B cell (primary cell): ENCODE data around the gene BTBD18. TPM values are rescaled to one million over a fixed set of nuclear protein-coding genes. Genes with fewer than 3 reads are reported as not detected.

Source experiments
- ATAC-seq: fragments of 200-7000 bp; cut with Tn5 transposase; one replicate; pipeline ENCODE4 v1.10.0; 2021; ENCODE audit warnings: low read depth, mild to moderate bottlenecking, moderate number of reproducible peaks, moderate library complexity
- CTCF ChIA-PET: fragments of 350-600 bp; sonication (Branson Sonifier 250); formaldehyde crosslinking; loops from one replicate; lab custom pipeline; 2021; ENCODE audit warnings: antibody characterized with exemption, inconsistent platforms; lab: Charles Lee
- POLR2A ChIA-PET: fragments of 350-600 bp; sonication (Branson Sonifier 250); formaldehyde crosslinking; loops from one replicate; lab custom pipeline; 2021; ENCODE audit warnings: antibody characterized with exemption; lab: Charles Lee
- DNase-seq: peaks from one replicate; pipeline ENCODE4 v3.0.0; 2013
- H2AFZ ChIP-seq: 2 replicates; pipeline ENCODE4 v1.6.1; 2012; ENCODE audit warnings: mild to moderate bottlenecking, low read depth, low read length; ENCODE audit not compliant: insufficient read depth, poor library complexity, severe bottlenecking
- H3K27ac ChIP-seq, 2 donors: 1 replicate in 1 of 2; 2 replicates in 1 of 2; pipeline ENCODE4 v1.5.1; 2012 to 2013; ENCODE audit warnings: low read length in 2 of 2, mild to moderate bottlenecking in 2 of 2, moderate library complexity in 1 of 2
- H3K27me3 ChIP-seq, 4 experiments: fragments of 200-600 bp in 1 of 4; sonication (generic) in 1 of 4; replicated peaks in 1 of 4; 1 replicate in 2 of 4; 2 replicates in 2 of 4; pipeline versions ENCODE4 v1.6.1 to v1.7.0; 2013 to 2016; ENCODE audit warnings: low read length in 3 of 4, mild to moderate bottlenecking in 2 of 4, mixed read lengths in 1 of 4, moderate library complexity in 1 of 4; ENCODE audit not compliant: insufficient read depth in 4 of 4, control insufficient read depth in 3 of 4; ENCODE audit errors: control extremely low read depth in 1 of 4
- H3K36me3 ChIP-seq, 2 experiments: replicated peaks in 1 of 2; 1 replicate in 1 of 2; 2 replicates in 1 of 2; pipeline versions ENCODE4 v1.6.1 to v1.7.1; 2013; ENCODE audit warnings: low read length in 1 of 2; ENCODE audit not compliant: insufficient read depth in 2 of 2, control insufficient read depth in 1 of 2; ENCODE audit errors: control extremely low read depth in 1 of 2, extremely low read depth in 1 of 2
- H3K4me1 ChIP-seq, 2 donors: fragments of 200-600 bp in 1 of 2; sonication (generic) in 1 of 2; 1 replicate in 1 of 2; 2 replicates in 1 of 2; pipeline versions ENCODE4 v1.5.1 to v1.6.1; 2013 to 2017; ENCODE audit warnings: low read length in 2 of 2; ENCODE audit not compliant: control insufficient read depth in 2 of 2, insufficient read depth in 2 of 2
- H3K4me2 ChIP-seq: replicated peaks from 2 replicates; pipeline ENCODE3; 2012; ENCODE audit warnings: mild to moderate bottlenecking, low read depth, low read length; ENCODE audit not compliant: poor library complexity, severe bottlenecking
- H3K4me3 ChIP-seq, 5 experiments: fragments of 200-600 bp in 1 of 5; sonication (generic) in 1 of 5; 1 replicate in 3 of 5; 2 replicates in 2 of 5; pipeline versions ENCODE4 v1.5.1 to v1.7.0; 2011 to 2016; ENCODE audit warnings: low read length in 4 of 5, mild to moderate bottlenecking in 4 of 5, low read depth in 2 of 5, control low read depth in 1 of 5, moderate library complexity in 1 of 5; ENCODE audit not compliant: insufficient read depth in 1 of 5; ENCODE audit errors: control extremely low read depth in 1 of 5, extremely low read depth in 1 of 5
- H3K79me2 ChIP-seq: fragments of 200-600 bp; sonication (generic); one replicate; pipeline ENCODE4 v1.6.0; 2016; ENCODE audit warnings: low read length; ENCODE audit not compliant: control insufficient read depth, insufficient read depth
- H3K9ac ChIP-seq: fragments of 200-600 bp; sonication (generic); 2 replicates; pipeline ENCODE4 v1.6.1; 2017; ENCODE audit warnings: mild to moderate bottlenecking, low read length, moderate library complexity
- H3K9me3 ChIP-seq, 3 donors: one replicate each; pipeline versions ENCODE4 v1.6.1 to v1.7.1; 2013; ENCODE audit warnings: low read length in 2 of 3; ENCODE audit not compliant: control insufficient read depth in 2 of 3, insufficient read depth in 1 of 3; ENCODE audit errors: control extremely low read depth in 1 of 3
- H4K20me1 ChIP-seq: 2 replicates; pipeline ENCODE4 v1.6.0; 2012; ENCODE audit warnings: mild to moderate bottlenecking, low read length; ENCODE audit not compliant: insufficient read depth, control insufficient read depth, poor library complexity, severe bottlenecking
- H3K27ac Mint-ChIP-seq: one replicate; pipeline ENCODE4 v1.8.0; 2021; ENCODE audit warnings: mixed read lengths
- H3K27me3 Mint-ChIP-seq: one replicate; pipeline ENCODE4 v1.8.0; 2021; ENCODE audit warnings: mixed read lengths
- H3K4me1 Mint-ChIP-seq: one replicate; pipeline ENCODE4 v1.8.0; 2021; ENCODE audit warnings: mixed read lengths
- H3K4me3 Mint-ChIP-seq: one replicate; pipeline ENCODE4 v1.8.0; 2021; ENCODE audit warnings: mixed read lengths
- H3K9me3 Mint-ChIP-seq: one replicate; pipeline ENCODE4 v1.8.0; 2022; ENCODE audit warnings: mixed read lengths; ENCODE audit not compliant: insufficient read depth
- CTCF ChIP-seq: fragments of 200-600 bp; IDR thresholded peaks from one replicate; pipeline ENCODE4 v1.8.0; 2022; ENCODE audit warnings: antibody characterized with exemption, mild to moderate bottlenecking
- EZH2 ChIP-seq: IDR thresholded peaks from 2 replicates; pipeline ENCODE4 v1.6.1; 2012; ENCODE audit warnings: borderline replicate concordance, low read depth, mild to moderate bottlenecking, moderate library complexity, low read length; ENCODE audit not compliant: insufficient read depth, poor library complexity, severe bottlenecking
- WGBS: methylation state at CpG from one replicate; pipeline ENCODE4 v1.1.5; 2013; ENCODE audit warnings: missing lambda C conversion rate; ENCODE audit not compliant: insufficient coverage; 5-methylcytosine and 5-hydroxymethylcytosine counted together
- intact Hi-C: fragments of 100-400 bp; cut with micrococcal nuclease; formaldehyde crosslinking; loops from one replicate; pipeline ENCODE4 v1.10.0; 2022
- polyA plus RNA-seq: library from polyadenylated mRNA; depleted of rRNA; stranded (reverse); fragments of >200 nt; gene quantifications from 2 replicates; pipeline ENCODE4 v1.2.3, GENCODE V29; 2012
- total RNA-seq, 2 donors: library from RNA; stranded (reverse); fragments of 120-200 nt in 1 of 2; gene quantifications; 1 replicate in 1 of 2; 2 replicates in 1 of 2; pipeline versions ENCODE4 v1.2.3 to v1.2.4, GENCODE V29; 2013 to 2022

The BTBD18 gene
- total and polyA plus RNA-seq, 2 donors (not counting 1 experiment from before 2014, with no cell fraction given), result not detected

GRCh38 chr11:57729479-57729878, 22.1 kb downstream of the BTBD18 start:
- no peak overlapping the region for H3K27ac Mint-ChIP-seq
- H3K9ac ChIP-seq, result no peak overlapping the region
- POLR2A ChIA-PET, result interaction anchor here (0.6 kb wide), 1 partner anchor 13 kb away, joined by 3 read pairs; no protein-coding TSS in a partner anchor

More at GRCh38 chr11:57729479-57729878, 22.1 kb downstream of the BTBD18 start:
- Mint-ChIP-seq H3K9me3 (no peaks in the 10 kb centered on the region), H3K27me3 (no peaks in the 10 kb centered on the region), H3K4me3 (no peak overlapping the region), H3K4me1 (peaks cover 11% of the 10 kb centered on the region)
- peaks cover 9% of the 10 kb centered on the region for H4K20me1 ChIP-seq
- H3K36me3 ChIP-seq, result peaks cover 0 to 10% of the 10 kb centered on the region in 2 experiments
- H3K4me3 ChIP-seq, result no peak overlapping the region
- peaks cover 80% of the 10 kb centered on the region for H3K79me2 ChIP-seq
- CTCF ChIA-PET, result interaction anchor here (2.1 kb wide), 1 partner anchor 71 kb away, joined by 9 read pairs; no protein-coding TSS in a partner anchor
- intact Hi-C loops, result no loop called here
- peak overlapping the region; percentile 34 for H3K4me2 ChIP-seq
- no peak overlapping the region for H2AFZ ChIP-seq
- no CpG with 5 or more reads among the region's 7 CpGs for WGBS
- DNase-seq, result no peak
- TF ChIP-seq EZH2 (no peak), CTCF (no peak)
- peak; percentile 47 for ATAC-seq
- no peaks in the 10 kb centered on the region for H3K9me3 ChIP-seq
- no peaks in the 10 kb centered on the region for H3K4me1 ChIP-seq
- no peak overlapping the region for H3K27ac ChIP-seq
- no peaks in the 10 kb centered on the region for H3K27me3 ChIP-seq
